Measurements from ENCODE around the gene MYO1C.
A peak's percentile ranks its signal among the peaks of the same experiment; 100 is the strongest.
"Not testable (repeated sequence)": the region's sequence is repeated elsewhere in the genome, so short reads cannot be mapped to it uniquely, and the experiment has no call there.

MYO1C gene

GRCh38 chr17:1423456-1424135 lies 68.9 kb downstream of the MYO1C start:
- no peak for DNase-seq (ENCODE audit: low read depth, low spot score)

DNA sequence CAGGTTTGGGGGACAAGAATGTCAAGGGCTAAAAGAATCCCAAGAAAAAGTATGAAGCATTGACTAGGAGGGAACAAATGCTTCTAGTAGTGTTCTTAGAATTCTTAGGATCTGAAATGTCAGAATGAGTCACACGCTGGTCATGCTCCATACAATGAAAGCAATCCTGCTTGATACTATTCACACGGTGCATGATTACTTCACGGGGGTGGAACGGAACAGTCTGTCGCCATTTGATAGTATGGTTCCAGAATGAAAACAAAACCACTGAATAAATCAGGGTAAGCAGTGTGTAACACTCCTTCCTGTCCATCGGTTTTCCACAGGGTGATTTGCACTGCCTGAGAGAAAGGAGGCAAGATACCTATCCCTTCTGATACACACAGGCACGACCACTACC lies 69.6 kb downstream of the MYO1C start:
- peak; percentile 68 for DNase-seq (ENCODE audit: low read depth, low spot score)

DNA sequence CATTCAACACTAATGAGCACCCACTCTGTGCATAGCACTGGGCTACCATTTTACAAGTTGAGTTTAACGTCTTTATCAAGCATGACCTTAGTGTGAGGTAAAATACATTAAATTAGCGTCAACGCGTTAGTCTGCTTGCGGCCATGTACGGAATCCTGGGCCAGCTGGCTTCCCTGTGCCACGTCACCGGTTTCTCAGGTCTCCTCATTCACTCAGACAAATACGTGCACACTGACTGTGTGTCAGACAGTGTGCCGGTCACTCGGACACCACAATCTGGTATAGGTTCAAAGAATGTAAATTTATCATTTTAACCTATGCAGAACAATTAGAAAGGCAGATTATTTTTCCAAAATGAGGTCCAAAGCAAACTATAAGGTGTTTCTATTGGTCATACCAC lies 71.0 kb downstream of the MYO1C start:
- DNase-seq (ENCODE audit: low read depth, low spot score) = no peak

- no peak for DNase-seq (ENCODE audit: low read depth, low spot score)
Measured at GRCh38 chr17:1420981-1421380, 71.5 kb downstream of the MYO1C start.

- DNase-seq (ENCODE audit: low read depth, low spot score) = no peak
Measured at GRCh38 chr17:1420163-1420562, 72.3 kb downstream of the MYO1C start.

GRCh38 chr17:1418476-1418875 lies 74.0 kb downstream of the MYO1C start:
- DNase-seq (ENCODE audit: low read depth, low spot score) = not testable (repeated sequence)

- DNase-seq (ENCODE audit: low read depth, low spot score) = no peak
Measured at GRCh38 chr17:1416414-1416813, 76.1 kb downstream of the MYO1C start.

DNA sequence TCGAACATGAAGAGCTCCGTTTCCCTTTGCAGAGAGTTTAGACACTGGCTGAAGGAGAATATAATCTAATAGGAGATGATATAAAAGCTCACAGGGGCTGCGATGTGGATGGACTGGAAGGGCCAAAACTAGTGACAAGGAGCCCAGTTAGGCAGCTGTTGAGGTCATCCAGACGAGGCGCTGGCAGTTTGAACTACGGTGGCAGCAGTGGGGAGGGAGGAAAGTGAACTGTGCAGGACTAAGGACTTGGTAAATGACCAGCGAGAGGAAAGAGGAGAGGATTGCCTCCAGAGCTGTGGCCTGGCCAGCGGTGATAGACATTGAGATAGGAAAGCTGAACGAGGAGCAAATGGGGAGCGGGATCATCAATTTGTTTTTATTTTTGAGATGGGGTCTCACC lies 77.9 kb downstream of the MYO1C start:
- no peak for DNase-seq (ENCODE audit: low read depth, low spot score)

Measured in brain pericyte (primary cell).